Astrocyte of the spinal cord (primary cell): ENCODE results near the gene TAS2R19.
"Not testable (repeated sequence)": the region's sequence is repeated elsewhere in the genome, so short reads cannot be mapped to it uniquely, and the experiment has no call there.

Experiments used
- DNase-seq: peaks from one replicate; pipeline ENCODE4 v3.0.0; 2011; ENCODE audit warnings: low read depth, low spot score
- H3K4me3 ChIP-seq: 2 replicates; pipeline ENCODE4 v1.5.1; 2011; ENCODE audit warnings: low read depth, mild to moderate bottlenecking, low read length, moderate library complexity
- in situ Hi-C: cut with HindIII; loops from 2 replicates; pipeline ENCODE4 v1.10.0; 2017; ENCODE audit warnings: low sequenced_read_pairs
- TF ChIP-seq, protein P1 (sequence below): IDR thresholded peaks from 2 replicates; pipeline ENCODE4 v1.5.1; 2012; ENCODE audit warnings: low read depth, mild to moderate bottlenecking, low read length, inconsistent platforms

The TAS2R19 gene

DNA sequence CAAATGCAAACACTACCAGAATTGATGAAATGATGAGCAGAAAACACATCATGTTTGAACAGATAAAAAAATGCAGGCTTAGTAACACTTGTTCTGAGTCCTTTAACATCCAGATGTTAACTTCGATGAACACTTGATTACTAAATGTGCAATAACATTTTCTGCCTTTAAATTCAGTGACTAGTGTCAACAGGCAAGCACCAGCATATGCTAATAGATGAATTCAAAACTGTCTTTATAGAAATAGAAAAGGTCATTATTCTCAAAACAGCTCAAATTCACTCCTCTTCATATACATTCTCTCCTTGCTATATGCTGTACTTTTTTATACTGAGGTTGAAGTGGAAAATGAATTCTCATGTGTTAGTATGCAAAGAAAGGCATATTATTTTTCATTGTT, at the start of gene TAS2R19:
TSS of gene TAS2R19 (minus strand) at position 101 of the 400 bp plus-strand sequence. CDS start at position 52, 49 bp downstream.
- TF ChIP-seq, protein P1, sequence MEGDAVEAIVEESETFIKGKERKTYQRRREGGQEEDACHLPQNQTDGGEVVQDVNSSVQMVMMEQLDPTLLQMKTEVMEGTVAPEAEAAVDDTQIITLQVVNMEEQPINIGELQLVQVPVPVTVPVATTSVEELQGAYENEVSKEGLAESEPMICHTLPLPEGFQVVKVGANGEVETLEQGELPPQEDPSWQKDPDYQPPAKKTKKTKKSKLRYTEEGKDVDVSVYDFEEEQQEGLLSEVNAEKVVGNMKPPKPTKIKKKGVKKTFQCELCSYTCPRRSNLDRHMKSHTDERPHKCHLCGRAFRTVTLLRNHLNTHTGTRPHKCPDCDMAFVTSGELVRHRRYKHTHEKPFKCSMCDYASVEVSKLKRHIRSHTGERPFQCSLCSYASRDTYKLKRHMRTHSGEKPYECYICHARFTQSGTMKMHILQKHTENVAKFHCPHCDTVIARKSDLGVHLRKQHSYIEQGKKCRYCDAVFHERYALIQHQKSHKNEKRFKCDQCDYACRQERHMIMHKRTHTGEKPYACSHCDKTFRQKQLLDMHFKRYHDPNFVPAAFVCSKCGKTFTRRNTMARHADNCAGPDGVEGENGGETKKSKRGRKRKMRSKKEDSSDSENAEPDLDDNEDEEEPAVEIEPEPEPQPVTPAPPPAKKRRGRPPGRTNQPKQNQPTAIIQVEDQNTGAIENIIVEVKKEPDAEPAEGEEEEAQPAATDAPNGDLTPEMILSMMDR: no peak
- DNase-seq: no peak
- in situ Hi-C loops: no loop called here
- no peak within 1 kb of the TSS for H3K4me3 ChIP-seq

DNA sequence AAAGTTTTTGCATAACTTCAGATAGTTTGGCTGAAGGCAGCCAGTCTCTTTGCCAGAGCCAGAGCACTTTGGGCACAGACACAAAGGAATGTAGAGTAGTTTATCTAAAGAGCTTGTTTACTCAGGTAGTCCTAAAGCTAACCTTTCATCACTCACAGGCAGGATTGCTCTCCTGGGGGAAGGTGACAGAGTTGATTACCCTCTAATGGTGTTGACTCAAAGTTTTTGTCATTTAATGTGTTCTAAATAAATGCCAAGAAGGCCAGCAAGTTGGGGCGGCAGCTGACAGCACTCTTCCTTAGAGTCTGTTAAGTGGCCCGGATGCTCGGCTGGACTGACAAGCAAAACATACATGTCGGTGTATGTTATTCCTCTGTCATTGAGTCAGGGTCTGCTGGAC, 49.0 kb upstream of the TAS2R19 start:
- H3K4me3 ChIP-seq: no peak overlapping the region
- in situ Hi-C loops: no loop called here
- TF ChIP-seq, protein P1: no peak
- no peak for DNase-seq

GRCh38 chr12:11070999-11071398, 48.6 kb upstream of the TAS2R19 start:
- in situ Hi-C loops: no loop called here
- H3K4me3 ChIP-seq: no peak overlapping the region
- DNase-seq: no peak
- TF ChIP-seq, protein P1: no peak

DNA sequence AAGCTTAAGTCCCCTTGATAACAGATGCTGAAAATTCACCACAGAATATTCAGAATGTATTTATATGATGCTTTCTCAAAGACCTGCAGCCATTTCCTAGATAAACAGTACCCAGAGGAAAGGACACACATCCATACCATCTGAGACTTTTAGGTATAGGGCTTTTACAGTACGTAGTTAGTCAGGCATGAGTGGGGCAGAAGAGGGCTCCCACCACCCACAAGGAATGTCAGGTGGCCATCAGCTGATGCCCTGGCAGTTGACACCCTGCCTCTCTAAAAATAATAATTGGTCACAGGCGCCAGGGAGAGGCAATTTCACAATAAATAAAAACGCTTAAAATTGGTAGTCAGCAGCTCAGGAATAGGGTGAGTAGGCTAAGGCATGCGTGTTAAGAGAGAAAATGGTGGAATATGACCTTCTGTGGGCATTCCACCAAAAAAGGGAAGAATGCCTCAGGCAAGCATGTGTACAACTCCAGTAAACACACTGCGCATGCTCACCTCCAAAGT, 47.5 kb upstream of the TAS2R19 start:
- H3K4me3 ChIP-seq: no peak overlapping the region
- in situ Hi-C loops: no loop called here
- TF ChIP-seq, protein P1: no peak
- DNase-seq: no peak

- in situ Hi-C loops: no loop called here
- DNase-seq: peak; percentile 10
- H3K4me3 ChIP-seq: no peak overlapping the region
These were observed 45.1 kb upstream of the TAS2R19 start for GRCh38 chr12:11067514-11067913.

GRCh38 chr12:11062194-11062593, 39.8 kb upstream of the TAS2R19 start, which contains the start of gene TAS2R46:
TSS of gene TAS2R46 (minus strand) at chr12:11062294. CDS start at chr12:11062294, 0 bp downstream.
- H3K4me3 ChIP-seq, in situ Hi-C loops: not testable (repeated sequence)

More at GRCh38 chr12:11067514-11067913, 45.1 kb upstream of the TAS2R19 start:
- TF ChIP-seq, protein P1: no peak

DNA sequence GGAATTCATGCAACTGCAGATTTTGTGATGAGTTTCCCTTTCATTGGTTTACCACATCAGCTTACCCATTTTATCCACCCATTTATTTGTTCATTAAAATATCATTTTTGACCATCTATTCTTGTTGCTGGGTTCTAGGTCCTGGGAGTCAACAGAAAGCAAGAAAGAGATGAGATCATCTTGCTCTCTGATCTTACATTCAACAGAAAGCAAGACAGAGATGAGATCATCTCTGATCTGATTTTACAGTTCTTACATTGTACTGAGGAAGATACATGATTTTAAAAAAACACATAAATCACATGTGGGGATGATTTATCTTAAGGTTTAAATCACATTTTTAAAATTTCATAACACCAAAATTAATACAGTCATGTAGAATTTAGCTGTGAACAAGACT, 37.4 kb upstream of the TAS2R19 start:
- H3K4me3 ChIP-seq: no peak overlapping the region
- DNase-seq: peak; percentile 17
- TF ChIP-seq, protein P1: no peak
- in situ Hi-C loops: no loop called here

More at GRCh38 chr12:11062194-11062593, 39.8 kb upstream of the TAS2R19 start, which contains the start of gene TAS2R46:
- DNase-seq: not testable (repeated sequence)
